ENCODE measurements around the gene TMEM143.

TMEM143 gene

GRCh38 chr19:48359123-48359522 is 4.6 kb downstream of the TMEM143 start:
- DNase-seq (ENCODE audit: low spot score): no peak

- no peak for DNase-seq (ENCODE audit: low spot score)
These were observed 8.3 kb downstream of the TMEM143 start for GRCh38 chr19:48355365-48355954.

- DNase-seq (ENCODE audit: low spot score): no peak
These were observed 9.3 kb downstream of the TMEM143 start for GRCh38 chr19:48354332-48354992.

GRCh38 chr19:48353677-48354076 is 10.1 kb downstream of the TMEM143 start:
- DNase-seq (ENCODE audit: low spot score): no peak

GRCh38 chr19:48351341-48351752 is 12.4 kb downstream of the TMEM143 start:
- peak; percentile 77 for DNase-seq (ENCODE audit: low spot score)

- no peak for DNase-seq (ENCODE audit: low spot score)
These were observed 12.9 kb downstream of the TMEM143 start for GRCh38 chr19:48350856-48351255.

- no peak for DNase-seq (ENCODE audit: low spot score)
These were observed 15.0 kb downstream of the TMEM143 start for GRCh38 chr19:48348737-48349136.

GRCh38 chr19:48348045-48348444 is 15.7 kb downstream of the TMEM143 start:
- DNase-seq (ENCODE audit: low spot score): no peak

- no peak for DNase-seq (ENCODE audit: low spot score)
These were observed 17.5 kb downstream of the TMEM143 start for GRCh38 chr19:48346191-48346590.

GRCh38 chr19:48344892-48345291 is 18.8 kb downstream of the TMEM143 start:
- no peak for DNase-seq (ENCODE audit: low spot score)

GRCh38 chr19:48342841-48343540 is 20.7 kb downstream of the TMEM143 start:
- DNase-seq (ENCODE audit: low spot score): no peak

GRCh38 chr19:48342414-48342738 is 21.4 kb downstream of the TMEM143 start:
- no peak for DNase-seq (ENCODE audit: low spot score)

GRCh38 chr19:48341515-48342413 is 22.0 kb downstream of the TMEM143 start:
- DNase-seq (ENCODE audit: low spot score): no peak

GRCh38 chr19:48340995-48341394 is 22.7 kb downstream of the TMEM143 start:
- DNase-seq (ENCODE audit: low spot score): no peak

- DNase-seq (ENCODE audit: low spot score): no peak
These were observed 24.8 kb downstream of the TMEM143 start for GRCh38 chr19:48338802-48339503.

- DNase-seq (ENCODE audit: low spot score): no peak
These were observed 25.4 kb downstream of the TMEM143 start for GRCh38 chr19:48338253-48338755.

GRCh38 chr19:48333467-48334384 is 30.0 kb downstream of the TMEM143 start:
- DNase-seq (ENCODE audit: low spot score): peak; percentile 90

- peak; percentile 96 for DNase-seq (ENCODE audit: low spot score)
These were observed 30.9 kb downstream of the TMEM143 start for GRCh38 chr19:48332662-48333466.

GRCh38 chr19:48332351-48332661 is 31.4 kb downstream of the TMEM143 start:
- DNase-seq (ENCODE audit: low spot score): no peak

All from hematopoietic multipotent progenitor cell treated with erythropoietin and hydrocortisone succinate and interleukin-3 and kit ligand, for 15 days (in vitro differentiated cells).